Measurements from ENCODE around the gene FXYD1. TPM values are rescaled to one million over a fixed set of nuclear protein-coding genes. Genes with fewer than 3 reads are reported as not detected.

Gene FXYD1
- total RNA-seq, 1 experiment from 2014 or later = 13.3 TPM

DNA sequence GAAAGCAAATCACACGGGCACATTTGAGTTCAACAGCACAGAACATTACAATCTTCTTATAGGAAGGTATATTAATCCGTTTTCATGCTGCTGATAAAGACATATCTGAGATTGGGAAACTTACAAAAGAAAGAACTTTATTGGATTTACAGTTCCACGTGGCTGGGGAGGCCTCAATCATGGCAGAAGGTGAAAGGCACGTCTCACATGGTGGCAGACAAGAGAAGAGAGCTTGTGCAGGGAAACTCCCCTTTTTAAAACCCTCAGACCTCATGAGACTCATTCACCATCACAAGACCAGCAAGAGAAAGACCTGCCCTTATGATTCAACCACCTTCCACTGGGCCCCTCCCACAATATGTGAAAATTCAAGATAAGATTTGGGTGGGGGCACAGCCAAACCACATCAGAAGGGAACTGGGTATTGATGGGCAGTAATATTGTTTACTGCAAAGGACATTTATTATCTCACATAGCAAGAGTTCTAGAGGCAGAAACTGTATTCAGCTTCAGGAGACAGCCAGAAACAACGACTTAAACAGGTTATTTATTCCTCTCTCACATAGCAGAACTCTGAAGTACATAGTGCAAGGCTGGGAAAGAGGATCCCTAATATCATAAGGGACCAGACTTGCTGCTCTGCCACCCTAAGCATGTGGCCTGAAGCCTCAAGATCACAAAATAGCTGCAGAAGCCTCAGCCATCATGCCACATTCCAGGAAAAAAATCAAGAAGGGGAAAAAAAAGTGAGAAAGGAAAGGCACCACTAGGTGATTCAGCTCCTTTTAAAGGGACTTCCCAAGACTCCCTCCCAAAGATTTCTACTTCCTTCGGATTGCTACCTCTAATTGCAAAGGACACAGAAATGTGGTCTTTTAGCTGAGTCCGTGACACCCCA is 39.0 kb downstream of the FXYD1 start:
- Mint-ChIP-seq H3K27ac (no peak overlapping the region), H3K36me3 (peaks cover 8% of the 10 kb centered on the region), H3K4me3 (no peak overlapping the region), H3K4me1 (peaks cover 6% of the 10 kb centered on the region), H3K9me3 (peaks cover 12% of the 10 kb centered on the region), H3K27me3 (ENCODE audit: low read depth) (peaks cover 16% of the 10 kb centered on the region)
- TF ChIP-seq, protein P1, sequence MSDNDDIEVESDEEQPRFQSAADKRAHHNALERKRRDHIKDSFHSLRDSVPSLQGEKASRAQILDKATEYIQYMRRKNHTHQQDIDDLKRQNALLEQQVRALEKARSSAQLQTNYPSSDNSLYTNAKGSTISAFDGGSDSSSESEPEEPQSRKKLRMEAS (CRISPR knock-in tag; IDR thresholded peaks at IDR 0.05) = no peak
- TF ChIP-seq RELA (CRISPR knock-in tag; IDR thresholded peaks at IDR 0.05; ENCODE audit: borderline replicate concordance) (no peak), SP1 (CRISPR knock-in tag; conservative IDR thresholded peaks at IDR 0.05) (no peak), TP53 (CRISPR knock-in tag; IDR thresholded peaks at IDR 0.05) (no peak), ZNF121 (CRISPR knock-in tag; IDR thresholded peaks at IDR 0.05) (no peak), ZNF671 (CRISPR knock-in tag; IDR thresholded peaks at IDR 0.05) (no peak), MXD4 (CRISPR knock-in tag; IDR thresholded peaks at IDR 0.05; ENCODE audit: borderline replicate concordance) (no peak), ZNF396 (CRISPR knock-in tag; IDR thresholded peaks at IDR 0.05; ENCODE audit: borderline replicate concordance) (no peak), OVOL2 (CRISPR knock-in tag; IDR thresholded peaks at IDR 0.05; ENCODE audit: borderline replicate concordance) (no peak), NFATC4 (CRISPR knock-in tag; IDR thresholded peaks at IDR 0.05) (no peak), EMX1 (CRISPR knock-in tag; IDR thresholded peaks at IDR 0.05) (no peak), ESRRA (CRISPR knock-in tag; IDR thresholded peaks at IDR 0.05; ENCODE audit: borderline replicate concordance) (no peak), RORB (CRISPR knock-in tag; IDR thresholded peaks at IDR 0.05) (no peak), ZNF423 (CRISPR knock-in tag; IDR thresholded peaks at IDR 0.05) (no peak), SOX15 (CRISPR knock-in tag; IDR thresholded peaks at IDR 0.05) (no peak), ZNF317 (CRISPR knock-in tag; IDR thresholded peaks at IDR 0.05; ENCODE audit: borderline replicate concordance, low read depth) (no peak)
- TF ChIP-seq, protein P2, sequence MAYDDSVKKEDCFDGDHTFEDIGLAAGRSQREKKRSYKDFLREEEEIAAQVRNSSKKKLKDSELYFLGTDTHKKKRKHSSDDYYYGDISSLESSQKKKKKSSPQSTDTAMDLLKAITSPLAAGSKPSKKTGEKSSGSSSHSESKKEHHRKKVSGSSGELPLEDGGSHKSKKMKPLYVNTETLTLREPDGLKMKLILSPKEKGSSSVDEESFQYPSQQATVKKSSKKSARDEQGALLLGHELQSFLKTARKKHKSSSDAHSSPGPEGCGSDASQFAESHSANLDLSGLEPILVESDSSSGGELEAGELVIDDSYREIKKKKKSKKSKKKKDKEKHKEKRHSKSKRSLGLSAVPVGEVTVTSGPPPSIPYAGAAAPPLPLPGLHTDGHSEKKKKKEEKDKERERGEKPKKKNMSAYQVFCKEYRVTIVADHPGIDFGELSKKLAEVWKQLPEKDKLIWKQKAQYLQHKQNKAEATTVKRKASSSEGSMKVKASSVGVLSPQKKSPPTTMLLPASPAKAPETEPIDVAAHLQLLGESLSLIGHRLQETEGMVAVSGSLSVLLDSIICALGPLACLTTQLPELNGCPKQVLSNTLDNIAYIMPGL (CRISPR knock-in tag; IDR thresholded peaks at IDR 0.05) = no peak
- TF ChIP-seq, protein P3, sequence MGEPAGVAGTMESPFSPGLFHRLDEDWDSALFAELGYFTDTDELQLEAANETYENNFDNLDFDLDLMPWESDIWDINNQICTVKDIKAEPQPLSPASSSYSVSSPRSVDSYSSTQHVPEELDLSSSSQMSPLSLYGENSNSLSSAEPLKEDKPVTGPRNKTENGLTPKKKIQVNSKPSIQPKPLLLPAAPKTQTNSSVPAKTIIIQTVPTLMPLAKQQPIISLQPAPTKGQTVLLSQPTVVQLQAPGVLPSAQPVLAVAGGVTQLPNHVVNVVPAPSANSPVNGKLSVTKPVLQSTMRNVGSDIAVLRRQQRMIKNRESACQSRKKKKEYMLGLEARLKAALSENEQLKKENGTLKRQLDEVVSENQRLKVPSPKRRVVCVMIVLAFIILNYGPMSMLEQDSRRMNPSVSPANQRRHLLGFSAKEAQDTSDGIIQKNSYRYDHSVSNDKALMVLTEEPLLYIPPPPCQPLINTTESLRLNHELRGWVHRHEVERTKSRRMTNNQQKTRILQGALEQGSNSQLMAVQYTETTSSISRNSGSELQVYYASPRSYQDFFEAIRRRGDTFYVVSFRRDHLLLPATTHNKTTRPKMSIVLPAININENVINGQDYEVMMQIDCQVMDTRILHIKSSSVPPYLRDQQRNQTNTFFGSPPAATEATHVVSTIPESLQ (CRISPR knock-in tag; IDR thresholded peaks at IDR 0.05) = no peak
- TF ChIP-seq, protein P4, sequence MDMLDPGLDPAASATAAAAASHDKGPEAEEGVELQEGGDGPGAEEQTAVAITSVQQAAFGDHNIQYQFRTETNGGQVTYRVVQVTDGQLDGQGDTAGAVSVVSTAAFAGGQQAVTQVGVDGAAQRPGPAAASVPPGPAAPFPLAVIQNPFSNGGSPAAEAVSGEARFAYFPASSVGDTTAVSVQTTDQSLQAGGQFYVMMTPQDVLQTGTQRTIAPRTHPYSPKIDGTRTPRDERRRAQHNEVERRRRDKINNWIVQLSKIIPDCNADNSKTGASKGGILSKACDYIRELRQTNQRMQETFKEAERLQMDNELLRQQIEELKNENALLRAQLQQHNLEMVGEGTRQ (CRISPR knock-in tag; IDR thresholded peaks at IDR 0.05) = no peak
- ChIA-PET CTCF (interaction anchor here (0.6 to 1.4 kb wide), 2 partner anchors 63 to 455 kb away, joined by 3 to 4 read pairs; no protein-coding TSS in a partner anchor), POLR2A (no interaction called here)
- no peak for DNase-seq (ENCODE audit: low spot score)
- no peak for ATAC-seq

DNA sequence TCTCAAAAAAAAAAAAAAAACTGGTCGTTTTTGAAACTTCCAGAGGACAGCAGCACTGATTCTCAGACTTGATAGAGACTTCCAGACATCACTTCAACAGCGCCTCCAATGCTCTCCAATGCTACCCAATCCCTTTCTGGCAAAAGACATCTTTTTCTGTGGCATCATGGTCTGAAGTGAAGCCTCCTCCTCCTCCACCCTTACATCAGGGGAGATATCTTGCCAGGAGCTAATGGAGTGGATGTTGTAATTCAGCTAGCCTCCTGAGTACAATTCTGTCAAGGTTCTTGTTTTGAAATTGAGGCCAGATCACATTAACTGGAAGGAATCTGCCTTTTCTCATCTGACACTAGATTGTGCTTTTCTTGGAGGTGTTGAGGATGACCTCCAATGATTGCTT is 40.1 kb downstream of the FXYD1 start:
- peaks cover 16% of the 10 kb centered on the region for H3K27me3 Mint-ChIP-seq (ENCODE audit: low read depth)
- DNase-seq (ENCODE audit: low spot score) (no peak), ATAC-seq (no peak)
- H3K4me3 Mint-ChIP-seq = no peak overlapping the region
- H3K36me3 Mint-ChIP-seq = peaks cover 8% of the 10 kb centered on the region
- ChIA-PET CTCF (interaction anchor here (0.6 to 2.2 kb wide), 4 partner anchors 35 to 454 kb away, joined by 3 to 6 read pairs (median 4); partner anchors contain the start of gene FXYD7), POLR2A (no interaction called here)
- peaks cover 6% of the 10 kb centered on the region for H3K4me1 Mint-ChIP-seq
- H3K27ac Mint-ChIP-seq = no peak overlapping the region
- TF ChIP-seq GTF2I (CRISPR knock-in tag; conservative IDR thresholded peaks at IDR 0.05) (no peak), ZNF121 (CRISPR knock-in tag; IDR thresholded peaks at IDR 0.05) (no peak), GABPB1 (CRISPR knock-in tag; IDR thresholded peaks at IDR 0.05) (no peak)
- TF ChIP-seq, protein P5, sequence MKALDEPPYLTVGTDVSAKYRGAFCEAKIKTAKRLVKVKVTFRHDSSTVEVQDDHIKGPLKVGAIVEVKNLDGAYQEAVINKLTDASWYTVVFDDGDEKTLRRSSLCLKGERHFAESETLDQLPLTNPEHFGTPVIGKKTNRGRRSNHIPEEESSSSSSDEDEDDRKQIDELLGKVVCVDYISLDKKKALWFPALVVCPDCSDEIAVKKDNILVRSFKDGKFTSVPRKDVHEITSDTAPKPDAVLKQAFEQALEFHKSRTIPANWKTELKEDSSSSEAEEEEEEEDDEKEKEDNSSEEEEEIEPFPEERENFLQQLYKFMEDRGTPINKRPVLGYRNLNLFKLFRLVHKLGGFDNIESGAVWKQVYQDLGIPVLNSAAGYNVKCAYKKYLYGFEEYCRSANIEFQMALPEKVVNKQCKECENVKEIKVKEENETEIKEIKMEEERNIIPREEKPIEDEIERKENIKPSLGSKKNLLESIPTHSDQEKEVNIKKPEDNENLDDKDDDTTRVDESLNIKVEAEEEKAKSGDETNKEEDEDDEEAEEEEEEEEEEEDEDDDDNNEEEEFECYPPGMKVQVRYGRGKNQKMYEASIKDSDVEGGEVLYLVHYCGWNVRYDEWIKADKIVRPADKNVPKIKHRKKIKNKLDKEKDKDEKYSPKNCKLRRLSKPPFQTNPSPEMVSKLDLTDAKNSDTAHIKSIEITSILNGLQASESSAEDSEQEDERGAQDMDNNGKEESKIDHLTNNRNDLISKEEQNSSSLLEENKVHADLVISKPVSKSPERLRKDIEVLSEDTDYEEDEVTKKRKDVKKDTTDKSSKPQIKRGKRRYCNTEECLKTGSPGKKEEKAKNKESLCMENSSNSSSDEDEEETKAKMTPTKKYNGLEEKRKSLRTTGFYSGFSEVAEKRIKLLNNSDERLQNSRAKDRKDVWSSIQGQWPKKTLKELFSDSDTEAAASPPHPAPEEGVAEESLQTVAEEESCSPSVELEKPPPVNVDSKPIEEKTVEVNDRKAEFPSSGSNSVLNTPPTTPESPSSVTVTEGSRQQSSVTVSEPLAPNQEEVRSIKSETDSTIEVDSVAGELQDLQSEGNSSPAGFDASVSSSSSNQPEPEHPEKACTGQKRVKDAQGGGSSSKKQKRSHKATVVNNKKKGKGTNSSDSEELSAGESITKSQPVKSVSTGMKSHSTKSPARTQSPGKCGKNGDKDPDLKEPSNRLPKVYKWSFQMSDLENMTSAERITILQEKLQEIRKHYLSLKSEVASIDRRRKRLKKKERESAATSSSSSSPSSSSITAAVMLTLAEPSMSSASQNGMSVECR (CRISPR knock-in tag; IDR thresholded peaks at IDR 0.05; ENCODE audit: borderline replicate concordance) = no peak
- TF ChIP-seq, protein P6, sequence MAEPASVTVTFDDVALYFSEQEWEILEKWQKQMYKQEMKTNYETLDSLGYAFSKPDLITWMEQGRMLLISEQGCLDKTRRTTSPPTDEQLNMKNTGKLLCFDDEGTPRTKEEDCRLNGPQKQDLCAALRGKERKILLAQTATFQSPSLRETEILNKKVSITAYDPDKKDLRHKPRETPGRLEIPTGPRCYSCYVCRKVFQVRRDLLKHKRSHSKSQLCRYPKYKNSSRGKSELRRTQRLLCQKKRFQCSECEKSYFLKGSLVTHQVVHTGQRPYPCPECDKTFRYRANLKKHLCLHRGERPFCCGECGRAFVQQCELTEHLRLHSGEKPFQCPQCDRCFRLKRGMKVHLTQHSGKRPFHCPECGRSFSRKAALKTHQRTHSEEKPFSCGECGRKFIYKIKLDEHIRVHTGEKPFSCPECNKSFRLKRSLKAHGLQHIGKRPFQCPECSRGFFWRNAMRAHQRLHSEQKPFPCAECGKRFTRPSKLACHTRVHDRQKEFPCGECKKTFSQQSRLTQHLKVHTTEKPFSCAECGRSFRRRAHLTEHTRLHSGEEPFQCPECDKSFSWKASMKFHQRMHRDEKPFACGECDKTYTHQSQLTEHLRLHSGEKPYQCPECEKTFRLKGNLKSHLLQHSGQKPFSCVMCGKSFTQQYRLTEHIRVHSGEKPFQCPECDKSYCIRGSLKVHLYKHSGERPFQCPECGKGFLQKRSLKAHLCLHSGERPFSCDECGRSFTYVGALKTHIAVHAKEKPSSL (CRISPR knock-in tag; conservative IDR thresholded peaks at IDR 0.05) = no peak
- H3K9me3 Mint-ChIP-seq = peaks cover 16% of the 10 kb centered on the region

All from WTC11 (cell line).